CD4-positive, alpha-beta T cell (primary cell): ENCODE data around the gene SCN8A. TPM values are rescaled to one million over a fixed set of nuclear protein-coding genes. Genes with fewer than 3 reads are reported as not detected.

Experiments
- ATAC-seq: fragments of 200-7000 bp; cut with Tn5 transposase; one replicate; pipeline ENCODE4 v1.10.0; 2022; ENCODE audit warnings: mild to moderate bottlenecking; ENCODE audit not compliant: poor library complexity
- CTCF ChIA-PET: fragments of 350-600 bp; sonication (Branson Sonifier 250); formaldehyde crosslinking; loops from one replicate; lab custom pipeline; 2021; ENCODE audit warnings: antibody characterized with exemption, inconsistent platforms; lab: Charles Lee
- POLR2A ChIA-PET: fragments of 350-600 bp; sonication (Branson Sonifier 250); formaldehyde crosslinking; loops from one replicate; lab custom pipeline; 2021; ENCODE audit warnings: antibody characterized with exemption, inconsistent platforms; lab: Charles Lee
- DNase-seq, 14 experiments: peaks; one replicate each; pipeline ENCODE4 v3.0.0-alpha.2; 2013 to 2020; ENCODE audit warnings: mixed read lengths in 2 of 14
- H3K27ac ChIP-seq, 2 donors: one replicate each; pipeline versions ENCODE4 v1.5.1 to v1.7.0; 2013; ENCODE audit warnings: low read length in 2 of 2, low read depth in 1 of 2, mild to moderate bottlenecking in 1 of 2
- H3K27me3 ChIP-seq, 2 experiments: 1 replicate in 1 of 2; 2 replicates in 1 of 2; pipeline versions ENCODE4 v1.6.1 to v1.7.0; 2013; ENCODE audit warnings: low read length in 2 of 2, control low read depth in 1 of 2, mild to moderate bottlenecking in 1 of 2, moderate library complexity in 1 of 2; ENCODE audit not compliant: insufficient read depth in 2 of 2, control insufficient read depth in 1 of 2
- H3K36me3 ChIP-seq: one replicate; pipeline ENCODE4 v1.6.1; 2013; ENCODE audit warnings: low read length, control low read depth; ENCODE audit not compliant: insufficient read depth
- H3K4me1 ChIP-seq: one replicate; pipeline ENCODE4 v1.6.1; 2013; ENCODE audit warnings: low read length, control low read depth; ENCODE audit not compliant: insufficient read depth
- H3K4me3 ChIP-seq: one replicate; pipeline ENCODE4 v1.5.1; 2013; ENCODE audit warnings: mild to moderate bottlenecking, low read length, moderate library complexity
- H3K9me3 ChIP-seq, 2 experiments: 1 replicate in 1 of 2; 2 replicates in 1 of 2; pipeline versions ENCODE4 v1.6.1 to v1.7.0; 2013; ENCODE audit warnings: low read length in 2 of 2, mild to moderate bottlenecking in 2 of 2, control low read depth in 1 of 2, moderate library complexity in 1 of 2; ENCODE audit not compliant: control insufficient read depth in 1 of 2, insufficient read depth in 1 of 2
- H3K27ac Mint-ChIP-seq: one replicate; pipeline ENCODE4 v1.8.0; 2020; ENCODE audit warnings: mixed read lengths
- H3K27me3 Mint-ChIP-seq: one replicate; pipeline ENCODE4 v1.8.0; 2021; ENCODE audit warnings: mixed read lengths
- H3K36me3 Mint-ChIP-seq: one replicate; pipeline ENCODE4 v1.8.0; 2021; ENCODE audit warnings: low read depth, mixed read lengths
- H3K4me1 Mint-ChIP-seq: one replicate; pipeline ENCODE4 v1.8.0; 2021; ENCODE audit warnings: low read depth, mixed read lengths
- H3K4me3 Mint-ChIP-seq: one replicate; pipeline ENCODE4 v1.8.0; 2020; ENCODE audit warnings: mild to moderate bottlenecking, mixed read lengths
- H3K9me3 Mint-ChIP-seq: one replicate; pipeline ENCODE4 v1.8.0; 2020; ENCODE audit warnings: mixed read lengths
- CTCF ChIP-seq: fragments of 200-600 bp; IDR thresholded peaks from one replicate; pipeline ENCODE4 v1.8.0; 2022; ENCODE audit warnings: antibody characterized with exemption, mild to moderate bottlenecking
- intact Hi-C, 2 experiments: fragments of 100-400 bp; cut with DNase I in 1 of 2; cut with micrococcal nuclease in 1 of 2; formaldehyde crosslinking; loops; one replicate each; pipeline versions ENCODE4 v1.15.1 to v1.9.0; 2023 to 2025; cut with DNase I, micrococcal nuclease
- total RNA-seq, 174 experiments: library from RNA in 2 of 174; stranded (reverse) in 2 of 174; gene quantifications; one replicate each; pipeline ENCODE4 v1.2.3 and lab custom pipeline; 2021 to 2026

SCN8A gene
- total RNA-seq, 2 experiments from 2014 or later: 0.14 to 0.36 TPM

GRCh38 chr12:51826881-51827280, 235.8 kb downstream of the SCN8A start:
- no peak for TF ChIP-seq CTCF
- H3K4me1 Mint-ChIP-seq: peaks cover 33% of the 10 kb centered on the region
- intact Hi-C loops: loop anchor here in 1 of 2 experiments (10.0 kb wide), 1 partner anchor 248 kb away; the partner anchor contains the start of gene SMIM41
- POLR2A ChIA-PET: interaction anchor here (1.2 kb wide), 1 partner anchor 13 kb away, joined by 4 read pairs; a partner anchor contains a TSS
- no peaks in the 10 kb centered on the region for H3K36me3 ChIP-seq
- no peak overlapping the region for H3K4me3 Mint-ChIP-seq
- H3K4me1 ChIP-seq: peaks cover 26% of the 10 kb centered on the region
- no peaks in the 10 kb centered on the region for H3K9me3 ChIP-seq
- H3K9me3 Mint-ChIP-seq: no peaks in the 10 kb centered on the region
- H3K36me3 Mint-ChIP-seq: no peaks in the 10 kb centered on the region
- no peak overlapping the region for H3K27ac Mint-ChIP-seq
- DNase-seq: no peak
- H3K4me3 ChIP-seq: no peak overlapping the region
- CTCF ChIA-PET: no interaction called here
- H3K27me3 Mint-ChIP-seq: peaks cover 8% of the 10 kb centered on the region
- H3K27ac ChIP-seq: no peak overlapping the region
- no peaks in the 10 kb centered on the region for H3K27me3 ChIP-seq
- no peak for ATAC-seq

GRCh38 chr12:51827925-51828818, 237.1 kb downstream of the SCN8A start:
- POLR2A ChIA-PET: interaction anchor here (1.5 kb wide), 1 partner anchor 8 kb away, joined by 10 read pairs; no protein-coding TSS in a partner anchor
- no peak overlapping the region for H3K4me3 Mint-ChIP-seq
- Histone ChIP-seq H3K4me3 (no peak overlapping the region), H3K27me3 (peaks cover 0 to under 1% of the 10 kb centered on the region in 2 experiments), H3K4me1 (peaks cover 30% of the 10 kb centered on the region), H3K27ac (no peak overlapping the region), H3K36me3 (no peaks in the 10 kb centered on the region), H3K9me3 (no peaks in the 10 kb centered on the region)
- H3K27ac Mint-ChIP-seq: no peak overlapping the region
- H3K4me1 Mint-ChIP-seq: peaks cover 36% of the 10 kb centered on the region
- TF ChIP-seq CTCF: no peak
- CTCF ChIA-PET: no interaction called here
- H3K36me3 Mint-ChIP-seq: no peaks in the 10 kb centered on the region
- DNase-seq (peak in 3 of 14 experiments; percentile 15 to 45 (median 24)), ATAC-seq (peak; percentile 54)
- peaks cover 20% of the 10 kb centered on the region for H3K27me3 Mint-ChIP-seq
- intact Hi-C loops: loop anchor here in 1 of 2 experiments (10.0 kb wide), 1 partner anchor 247 kb away; the partner anchor contains the start of gene SMIM41
- H3K9me3 Mint-ChIP-seq: no peaks in the 10 kb centered on the region

- Histone ChIP-seq H3K9me3 (no peaks in the 10 kb centered on the region), H3K27ac (no peak overlapping the region), H3K4me3 (no peak overlapping the region), H3K27me3 (peaks cover 0 to 3% of the 10 kb centered on the region in 2 experiments), H3K4me1 (peaks cover 35% of the 10 kb centered on the region), H3K36me3 (no peaks in the 10 kb centered on the region)
- Mint-ChIP-seq H3K36me3 (no peaks in the 10 kb centered on the region), H3K27ac (no peak overlapping the region), H3K4me1 (peaks cover 30% of the 10 kb centered on the region), H3K9me3 (no peaks in the 10 kb centered on the region), H3K27me3 (peaks cover 29% of the 10 kb centered on the region), H3K4me3 (no peak overlapping the region)
- POLR2A ChIA-PET: interaction anchor here (1.5 kb wide), 1 partner anchor 8 kb away, joined by 10 read pairs; no protein-coding TSS in a partner anchor
- CTCF ChIA-PET: no interaction called here
- DNase-seq: no peak
- ATAC-seq: no peak
- intact Hi-C loops: loop anchor here in 1 of 2 experiments (10.0 kb wide), 1 partner anchor 246 kb away; the partner anchor contains the start of gene SMIM41
- TF ChIP-seq CTCF: no peak
Observed at GRCh38 chr12:51829011-51829481, 238.0 kb downstream of the SCN8A start.
